ENCODE data around the gene EBF3.

GRCh38 chr10:129792141-129792540 lies 171.9 kb downstream of the EBF3 start:
- TF ChIP-seq, protein P1, sequence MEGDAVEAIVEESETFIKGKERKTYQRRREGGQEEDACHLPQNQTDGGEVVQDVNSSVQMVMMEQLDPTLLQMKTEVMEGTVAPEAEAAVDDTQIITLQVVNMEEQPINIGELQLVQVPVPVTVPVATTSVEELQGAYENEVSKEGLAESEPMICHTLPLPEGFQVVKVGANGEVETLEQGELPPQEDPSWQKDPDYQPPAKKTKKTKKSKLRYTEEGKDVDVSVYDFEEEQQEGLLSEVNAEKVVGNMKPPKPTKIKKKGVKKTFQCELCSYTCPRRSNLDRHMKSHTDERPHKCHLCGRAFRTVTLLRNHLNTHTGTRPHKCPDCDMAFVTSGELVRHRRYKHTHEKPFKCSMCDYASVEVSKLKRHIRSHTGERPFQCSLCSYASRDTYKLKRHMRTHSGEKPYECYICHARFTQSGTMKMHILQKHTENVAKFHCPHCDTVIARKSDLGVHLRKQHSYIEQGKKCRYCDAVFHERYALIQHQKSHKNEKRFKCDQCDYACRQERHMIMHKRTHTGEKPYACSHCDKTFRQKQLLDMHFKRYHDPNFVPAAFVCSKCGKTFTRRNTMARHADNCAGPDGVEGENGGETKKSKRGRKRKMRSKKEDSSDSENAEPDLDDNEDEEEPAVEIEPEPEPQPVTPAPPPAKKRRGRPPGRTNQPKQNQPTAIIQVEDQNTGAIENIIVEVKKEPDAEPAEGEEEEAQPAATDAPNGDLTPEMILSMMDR (IDR thresholded peaks at IDR 0.05): no peak
- TF ChIP-seq POLR2A (IDR thresholded peaks at IDR 0.05) (no peak), EP300 (IDR thresholded peaks at IDR 0.05) (no peak)

All from sigmoid colon (tissue), 4 donors.